A375 (cell line): ENCODE measurements around the gene CNTNAP1. TPM values are rescaled to one million over a fixed set of nuclear protein-coding genes. Genes with fewer than 3 reads are reported as not detected.

Experiments used
- small RNA-seq: library from RNA; depleted of rRNA; stranded (forward); fragments of <200 nt; gene quantifications from one replicate; pipeline ENCODE3, GENCODE V24; 2014
- total RNA-seq: library from RNA; depleted of rRNA; stranded (reverse); fragments of >200 nt; shearing (Covaris generic); gene quantifications from 2 replicates; pipeline ENCODE4 v1.2.3, GENCODE V29; 2014; rRNA removed

Gene CNTNAP1
- total RNA-seq = 15.5 and 15.7 TPM in 2 replicates

GRCh38 chr17:42681976-42682721 lies at the start of gene CNTNAP1:
Gene CNTNAP1 (plus strand): TSS chr17:42682531. CDS start chr17:42682830, 299 bp downstream.

GRCh38 chr17:42659079-42659931 lies 23.0 kb upstream of the CNTNAP1 start, which contains the start of gene TUBG2:
Gene TUBG2 (plus strand): TSS chr17:42659284. CDS start chr17:42659504, 220 bp downstream.

GRCh38 chr17:42676424-42677011 lies 5.8 kb upstream of the CNTNAP1 start, which contains the start of gene PLEKHH3:
Gene PLEKHH3 (minus strand): TSS chr17:42676994. CDS start chr17:42676563, 431 bp downstream.

GRCh38 chr17:42744806-42745617 lies 62.7 kb downstream of the CNTNAP1 start, which contains the start of gene EZH1:
Gene EZH1 (minus strand): TSS chr17:42745040. CDS start chr17:42728941, 16,099 bp downstream.

Small RNA genes within 50 kb of the gene (small RNA-seq; reads per million reads assigned to genes)
- gene MIR6780A = not detected

Other genes starting within 250 kb of the CNTNAP1 start
- gene ATP6V0A1, start 223.7 kb upstream of the CNTNAP1 start, total RNA-seq = 22.3 and 26.5 TPM in 2 replicates
- gene NAGLU, start 146.3 kb upstream of the CNTNAP1 start, total RNA-seq = 31.4 and 37.1 TPM in 2 replicates
- 3.8 and 5.0 TPM in 2 replicates for gene HSD17B1, start 129.6 kb upstream of the CNTNAP1 start, total RNA-seq
- 57.8 and 67.7 TPM in 2 replicates for gene COASY, start 120.4 kb upstream of the CNTNAP1 start, total RNA-seq
- 45.8 and 51.8 TPM in 2 replicates for gene MLX, start 115.4 kb upstream of the CNTNAP1 start, total RNA-seq
- gene PSMC3IP, start 104.8 kb upstream of the CNTNAP1 start, total RNA-seq = 46.8 and 48.6 TPM in 2 replicates
- gene RETREG3, start 73.2 kb upstream of the CNTNAP1 start, total RNA-seq = 23.0 and 23.5 TPM in 2 replicates
- 112 and 124 TPM in 2 replicates for gene TUBG1, start 72.8 kb upstream of the CNTNAP1 start, total RNA-seq
- gene TUBG2, start 23.2 kb upstream of the CNTNAP1 start, total RNA-seq = 14.8 and 15.7 TPM in 2 replicates
- gene PLEKHH3, start 5.5 kb upstream of the CNTNAP1 start, total RNA-seq = 20.7 and 31.9 TPM in 2 replicates
- 0.72 and 1.4 TPM in 2 replicates for gene CCR10, start 688 bp upstream of the CNTNAP1 start, total RNA-seq
- gene EZH1, start 62.5 kb downstream of the CNTNAP1 start, total RNA-seq = 22.5 and 31.1 TPM in 2 replicates
- not detected in 2 replicates for gene RAMP2, start 78.7 kb downstream of the CNTNAP1 start, total RNA-seq
- gene VPS25, start 90.9 kb downstream of the CNTNAP1 start, total RNA-seq = 121 and 134 TPM in 2 replicates
- 16.1 and 27.3 TPM in 2 replicates for gene WNK4, start 98.1 kb downstream of the CNTNAP1 start, total RNA-seq
- 67.6 and 71.2 TPM in 2 replicates for gene COA3, start 116.2 kb downstream of the CNTNAP1 start, total RNA-seq
- gene CNTD1, start 116.3 kb downstream of the CNTNAP1 start, total RNA-seq = 0.34 TPM in 1 of 2 replicates, not detected in the other
- 151 and 165 TPM in 2 replicates for gene BECN1, start 141.8 kb downstream of the CNTNAP1 start, total RNA-seq
- gene PSME3, start 150.9 kb downstream of the CNTNAP1 start, total RNA-seq = 139 and 155 TPM in 2 replicates
- gene AOC2, start 162.0 kb downstream of the CNTNAP1 start, total RNA-seq = 1.1 and 1.5 TPM in 2 replicates
- gene AOC3, start 168.7 kb downstream of the CNTNAP1 start, total RNA-seq = 0.13 and 0.30 TPM in 2 replicates
- gene G6PC1, start 218.3 kb downstream of the CNTNAP1 start, total RNA-seq = not detected in 2 replicates